Astrocyte of the spinal cord (primary cell): ENCODE results near the gene ASIP.
"Not testable (repeated sequence)": the region's sequence is repeated elsewhere in the genome, so short reads cannot be mapped to it uniquely, and the experiment has no call there.

Experiments
- DNase-seq: peaks from one replicate; pipeline ENCODE4 v3.0.0; 2011; ENCODE audit warnings: low read depth, low spot score
- H3K4me3 ChIP-seq: 2 replicates; pipeline ENCODE4 v1.5.1; 2011; ENCODE audit warnings: low read depth, mild to moderate bottlenecking, low read length, moderate library complexity
- CTCF ChIP-seq: IDR thresholded peaks from 2 replicates; pipeline ENCODE4 v1.5.1; 2012; ENCODE audit warnings: low read depth, mild to moderate bottlenecking, low read length, inconsistent platforms
- in situ Hi-C: cut with HindIII; loops from 2 replicates; pipeline ENCODE4 v1.10.0; 2017; ENCODE audit warnings: low sequenced_read_pairs

Gene ASIP

GRCh38 chr20:34237942-34238341 is 3.3 kb upstream of the ASIP start:
- no peak overlapping the region for H3K4me3 ChIP-seq
- TF ChIP-seq CTCF: no peak
- in situ Hi-C loops: no loop called here
- no peak for DNase-seq

DNA sequence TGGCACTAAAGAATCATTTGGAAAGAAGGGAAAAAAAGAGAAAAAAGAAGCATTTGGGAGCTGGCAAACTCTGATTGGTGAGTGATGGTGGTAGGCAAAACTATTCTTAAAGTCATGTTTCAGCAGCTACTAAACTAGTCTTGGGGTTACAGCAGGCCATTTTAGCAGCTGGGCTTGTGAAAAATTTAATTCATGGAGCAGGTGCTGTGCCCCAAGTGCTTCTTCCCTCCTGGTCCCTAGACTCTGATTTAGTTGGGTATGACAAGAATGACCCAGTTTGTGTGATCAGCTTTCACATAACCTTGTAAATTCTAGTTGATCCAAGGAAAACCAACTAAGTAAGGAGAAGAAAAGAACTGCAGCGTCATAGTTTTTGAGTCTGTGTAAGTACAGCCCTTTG is 1.1 kb upstream of the ASIP start:
- in situ Hi-C loops: no loop called here
- no peak for DNase-seq
- no peak for TF ChIP-seq CTCF
- no peak overlapping the region for H3K4me3 ChIP-seq

DNA sequence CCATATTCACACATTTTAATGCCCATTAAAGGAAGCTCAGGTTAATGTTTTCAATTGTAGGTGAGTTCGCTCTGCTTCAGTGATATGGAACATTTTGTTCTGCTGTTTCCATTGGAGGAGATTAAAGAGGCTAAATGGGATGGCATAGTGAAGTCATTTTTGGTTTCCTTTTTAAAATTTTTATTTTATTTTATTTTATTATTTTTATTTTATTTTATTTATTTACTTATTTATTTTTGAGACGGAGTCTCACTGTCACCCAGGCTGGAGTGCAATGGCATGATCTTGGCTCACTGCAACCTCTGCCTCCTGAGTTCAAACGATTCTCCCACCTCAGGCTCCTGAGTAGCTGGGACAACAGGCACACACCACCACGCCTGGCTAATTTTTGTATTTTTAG is 792 bp downstream of the ASIP start:
- DNase-seq, in situ Hi-C loops, H3K4me3 ChIP-seq: not testable (repeated sequence)

DNA sequence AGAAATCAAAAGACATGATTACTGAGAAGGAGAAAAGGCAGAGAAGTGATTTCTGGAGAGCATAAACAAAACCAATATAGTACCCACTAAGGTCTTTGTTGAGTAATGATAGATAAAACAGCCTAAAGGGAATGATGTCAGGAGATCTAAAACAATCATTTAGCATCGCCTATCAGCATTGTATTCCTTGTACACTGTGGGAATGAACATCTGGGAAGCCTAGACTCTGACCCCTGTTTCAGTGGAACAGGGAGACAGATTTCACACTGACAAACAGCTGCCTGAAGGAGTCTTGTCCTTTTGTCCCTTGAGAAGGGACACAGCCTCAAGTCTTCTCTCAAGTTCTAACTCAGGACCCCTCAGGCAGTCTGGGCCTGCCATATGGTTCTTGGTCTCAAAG is 1.7 kb downstream of the ASIP start:
- in situ Hi-C loops: no loop called here
- DNase-seq: no peak
- TF ChIP-seq CTCF: no peak
- H3K4me3 ChIP-seq: no peak overlapping the region

DNA sequence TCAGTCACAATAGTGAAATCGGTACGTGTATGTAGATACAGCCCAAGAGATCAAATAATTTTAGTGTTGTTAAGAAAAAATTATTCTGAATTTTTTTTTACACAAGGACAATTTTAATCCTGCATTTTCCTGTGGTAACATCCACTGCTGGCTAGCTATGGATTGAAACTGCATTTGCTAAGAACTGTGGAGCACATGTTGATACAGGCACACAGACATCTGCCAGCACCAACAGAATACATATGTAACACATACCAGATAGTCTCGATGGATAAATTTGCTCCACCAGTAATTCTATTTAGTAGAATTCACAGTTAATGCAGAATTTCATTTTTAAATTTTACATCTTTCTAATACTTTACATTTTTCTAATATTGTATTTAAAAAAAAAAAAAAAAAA is 2.2 kb downstream of the ASIP start:
- H3K4me3 ChIP-seq: no peak overlapping the region
- DNase-seq: no peak
- in situ Hi-C loops: no loop called here
- TF ChIP-seq CTCF: no peak

DNA sequence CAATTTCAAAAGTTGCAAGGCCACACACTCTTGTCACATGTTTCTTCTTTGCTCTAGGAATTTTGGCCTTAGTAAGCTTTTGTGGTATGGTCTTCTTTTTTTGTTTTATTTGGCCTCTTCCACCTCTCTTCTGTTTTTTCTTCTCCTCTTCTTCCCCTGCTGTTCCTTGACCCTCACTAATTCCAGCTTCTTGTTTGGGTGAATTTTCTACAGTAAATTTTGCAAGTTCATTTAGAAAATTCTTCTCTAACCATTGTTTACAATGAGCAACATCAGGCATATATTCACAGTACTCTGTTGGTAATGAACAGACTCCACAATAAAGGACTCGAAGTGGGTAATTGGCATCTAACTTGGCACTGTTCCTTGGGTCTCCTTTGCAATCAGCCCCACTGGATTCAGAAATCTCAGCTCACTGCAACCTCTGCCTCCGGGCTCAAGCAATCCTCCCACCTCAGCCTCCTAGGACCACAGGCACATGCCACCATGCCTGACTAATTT is 5.0 kb downstream of the ASIP start:
- DNase-seq: no peak
- TF ChIP-seq CTCF: no peak
- in situ Hi-C loops: no loop called here
- no peak overlapping the region for H3K4me3 ChIP-seq

- no peak overlapping the region for H3K4me3 ChIP-seq
- in situ Hi-C loops: no loop called here
- no peak for TF ChIP-seq CTCF
- DNase-seq: peak; percentile 29
Observed at GRCh38 chr20:34249291-34249690, 8.1 kb downstream of the ASIP start.
